Right cardiac atrium (tissue), 5 donors: ENCODE results near the gene WDR26. TPM values are rescaled to one million over a fixed set of nuclear protein-coding genes. Genes with fewer than 3 reads are reported as not detected.
"Not testable (repeated sequence)": the region's sequence is repeated elsewhere in the genome, so short reads cannot be mapped to it uniquely, and the experiment has no call there.

Experiments
- ATAC-seq, 2 donors: fragments of 200-7000 bp; cut with Tn5 transposase; one replicate each; pipeline versions ENCODE4 v1.8.0 to v1.9.1; 2020; ENCODE audit warnings: moderate library complexity in 2 of 2, mild to moderate bottlenecking in 1 of 2
- DNase-seq, 3 donors: peaks; one replicate each; pipeline ENCODE4 v3.0.0-alpha.2; 2020
- H3K27ac ChIP-seq: one replicate; pipeline ENCODE4 v1.5.1; 2013; ENCODE audit warnings: mild to moderate bottlenecking, low read length, control low read depth, moderate library complexity
- H3K27me3 ChIP-seq: one replicate; pipeline ENCODE4 v1.6.1; 2013; ENCODE audit not compliant: control insufficient read depth, insufficient read depth
- H3K4me1 ChIP-seq: one replicate; pipeline ENCODE4 v1.6.1; 2013; ENCODE audit warnings: low read length; ENCODE audit not compliant: control insufficient read depth, insufficient read depth
- H3K4me3 ChIP-seq: one replicate; pipeline ENCODE4 v1.5.1; 2013; ENCODE audit warnings: low read length, control low read depth
- H3K9me3 ChIP-seq: one replicate; pipeline ENCODE4 v1.6.1; 2013; ENCODE audit warnings: low read length; ENCODE audit not compliant: control insufficient read depth
- WGBS: extraction: QIAGEN DNeasy Blood & Tissue Kit; methylation state at CpG from one replicate; pipeline ENCODE4 v1.1.7; 2013; 5-methylcytosine and 5-hydroxymethylcytosine counted together
- intact Hi-C, 4 donors: fragments of 100-400 bp; cut with DNase I; formaldehyde crosslinking; loops; one replicate each; pipeline versions ENCODE4 v1.11.0 to v1.14.0; 2022 to 2023
- long read RNA-seq, 4 donors: library from polyadenylated mRNA; unstranded; transcript quantifications; one replicate each; pipeline ENCODE4 v2.0.0, GENCODE V29; 2020 to 2021
- polyA plus RNA-seq: library from polyadenylated mRNA; stranded (reverse); fragments of 200-250 nt; gene quantifications from one replicate; pipeline ENCODE4 v1.2.3, GENCODE V29; 2013
- total RNA-seq, 4 donors: library from RNA; stranded (reverse); fragmentation: NEBNext Ultra II Directional; extraction: Animal tissue kit (Norgen Biotek cat#: 25700); gene quantifications; one replicate each; pipeline ENCODE4 v1.2.1, GENCODE V29; 2021
- donor health status: healthy with polysubstance abuse.
- donor health status: DM: no; HTN: yes; CAD: no.
- donor health status: DM: no; HTN: no; CAD: no.
- donor health status: DM: no; HTN: yes; CAD: no; lungs with severe emphysema.
- donor health status: DM: yes; HTN: yes; CAD: no.

WDR26 gene
- total RNA-seq, result 10 to 100 TPM; 53.1 to 67.0 (median 60.8) TPM
- polyA plus RNA-seq, result 29.7 TPM
- long read RNA-seq, donor 1, full-length matches to known transcripts, result 9 of 34 reads
- long read RNA-seq, donor 1, partial matches to known transcripts, result 2 of 34 reads
- long read RNA-seq, donor 1, other reads (novel, unspliced or antisense), result 23 of 34 reads
- long read RNA-seq, donor 2, full-length matches to known transcripts, result 6 of 22 reads
- long read RNA-seq, donor 2, partial matches to known transcripts, result 1 of 22 reads
- long read RNA-seq, donor 2, other reads (novel, unspliced or antisense), result 15 of 22 reads
- long read RNA-seq, donor 3, full-length matches to known transcripts, result 11 of 50 reads
- long read RNA-seq, donor 3, partial matches to known transcripts, result 7 of 50 reads
- long read RNA-seq, donor 3, other reads (novel, unspliced or antisense), result 32 of 50 reads
- long read RNA-seq, donor 4, full-length matches to known transcripts, result 6 of 15 reads
- long read RNA-seq, donor 4, partial matches to known transcripts, result 0 of 15 reads
- long read RNA-seq, donor 4, other reads (novel, unspliced or antisense), result 9 of 15 reads

GRCh38 chr1:224434691-224435317, at the start of gene WDR26:
WDR26 (minus strand) TSS chr1:224434797.
- intact Hi-C loops, result no loop called here
- H3K27me3 ChIP-seq, result no peaks in the 10 kb centered on the region
- ATAC-seq (peak; percentile 87 to 88), DNase-seq (peak; percentile 72 to 91 (median 87))
- no peaks in the 10 kb centered on the region for H3K4me1 ChIP-seq
- H3K27ac ChIP-seq, result peak within 1 kb of the TSS; percentile 86
- WGBS, result under 1% methylated on average over 46 of the region's 46 CpGs
- H3K4me3 ChIP-seq, result peak within 1 kb of the TSS; percentile 81
- H3K9me3 ChIP-seq, result no peaks in the 10 kb centered on the region

- H3K4me3 ChIP-seq, H3K4me1 ChIP-seq, intact Hi-C loops, DNase-seq, ATAC-seq, H3K27ac ChIP-seq, H3K27me3 ChIP-seq, H3K9me3 ChIP-seq: not testable (repeated sequence)
- WGBS, result 97% methylated on average over 7 of the region's 7 CpGs
These were observed 48.6 kb upstream of the WDR26 start for GRCh38 chr1:224483206-224483605.

- Histone ChIP-seq H3K4me3 (no peak overlapping the region), H3K27me3 (no peaks in the 10 kb centered on the region), H3K4me1 (no peaks in the 10 kb centered on the region), H3K9me3 (no peaks in the 10 kb centered on the region), H3K27ac (no peak overlapping the region)
- DNase-seq (no peak), ATAC-seq (no peak)
- WGBS, result 66% methylated on average over 4 of the region's 4 CpGs
- intact Hi-C loops, result no loop called here
These were observed 48.0 kb upstream of the WDR26 start for GRCh38 chr1:224482619-224483018.

GRCh38 chr1:224481601-224482000, 47.0 kb upstream of the WDR26 start:
- Histone ChIP-seq H3K27ac (no peak overlapping the region), H3K4me1 (no peaks in the 10 kb centered on the region), H3K4me3 (no peak overlapping the region), H3K27me3 (no peaks in the 10 kb centered on the region), H3K9me3 (no peaks in the 10 kb centered on the region)
- ATAC-seq (no peak), DNase-seq (no peak)
- WGBS, result 83% methylated on average over 2 of the region's 2 CpGs
- intact Hi-C loops, result no loop called here

- WGBS, result 95% methylated on average over 4 of the region's 4 CpGs
- H3K4me3 ChIP-seq, H3K27me3 ChIP-seq, ATAC-seq, H3K4me1 ChIP-seq, DNase-seq, intact Hi-C loops, H3K9me3 ChIP-seq, H3K27ac ChIP-seq: not testable (repeated sequence)
These were observed 46.4 kb upstream of the WDR26 start for GRCh38 chr1:224480888-224481459.

GRCh38 chr1:224480200-224480599, 45.6 kb upstream of the WDR26 start:
- H3K9me3 ChIP-seq, DNase-seq, H3K27ac ChIP-seq, intact Hi-C loops, H3K27me3 ChIP-seq, H3K4me1 ChIP-seq, ATAC-seq, H3K4me3 ChIP-seq: not testable (repeated sequence)
- 96% methylated on average over 3 of the region's 3 CpGs for WGBS

GRCh38 chr1:224472806-224473205, 38.2 kb upstream of the WDR26 start:
- no peak overlapping the region for H3K27ac ChIP-seq
- intact Hi-C loops, result no loop called here
- no peaks in the 10 kb centered on the region for H3K27me3 ChIP-seq
- no peak overlapping the region for H3K4me3 ChIP-seq
- no peaks in the 10 kb centered on the region for H3K9me3 ChIP-seq
- ATAC-seq, result no peak
- 71% methylated on average over 1 of the region's 1 CpG for WGBS
- DNase-seq, result no peak
- H3K4me1 ChIP-seq, result no peaks in the 10 kb centered on the region

GRCh38 chr1:224466154-224466553, 31.6 kb upstream of the WDR26 start:
- Histone ChIP-seq H3K27me3 (no peaks in the 10 kb centered on the region), H3K4me3 (no peak overlapping the region), H3K27ac (no peak overlapping the region), H3K4me1 (no peaks in the 10 kb centered on the region), H3K9me3 (no peaks in the 10 kb centered on the region)
- intact Hi-C loops, result no loop called here
- 73% methylated on average over 2 of the region's 2 CpGs for WGBS
- no peak for ATAC-seq
- no peak for DNase-seq

- H3K4me3 ChIP-seq, result no peak overlapping the region
- no peak for DNase-seq
- H3K4me1 ChIP-seq, result peaks cover 6% of the 10 kb centered on the region
- no peaks in the 10 kb centered on the region for H3K9me3 ChIP-seq
- no peak for ATAC-seq
- WGBS, result 90% methylated on average over 5 of the region's 5 CpGs
- no peaks in the 10 kb centered on the region for H3K27me3 ChIP-seq
- intact Hi-C loops, result loop anchor here in 2 of 4 donors (2.0 to 10.0 kb wide), 2 partner anchors 343 to 345 kb away; partner anchors contain the start of gene FBXO28 (in 1 of the 2)
- no peak overlapping the region for H3K27ac ChIP-seq
These were observed 25.4 kb upstream of the WDR26 start for GRCh38 chr1:224459966-224460365.

- no peak for ATAC-seq
- peaks cover 6% of the 10 kb centered on the region for H3K4me1 ChIP-seq
- H3K27me3 ChIP-seq, result no peaks in the 10 kb centered on the region
- DNase-seq, result no peak
- H3K27ac ChIP-seq, result no peak overlapping the region
- intact Hi-C loops, result loop anchor here in 2 of 4 donors (2.0 to 10.0 kb wide), 2 partner anchors 342 to 344 kb away; partner anchors contain the start of gene FBXO28 (in 1 of the 2)
- 15% methylated on average over 2 of the region's 2 CpGs for WGBS
- H3K4me3 ChIP-seq, result no peak overlapping the region
- H3K9me3 ChIP-seq, result no peaks in the 10 kb centered on the region
These were observed 24.4 kb upstream of the WDR26 start for GRCh38 chr1:224458996-224459395.

GRCh38 chr1:224458296-224458695, 23.7 kb upstream of the WDR26 start:
- no peak for DNase-seq
- peak in 1 of 2 donors; percentile 4 for ATAC-seq
- WGBS, result 95% methylated on average over 4 of the region's 4 CpGs
- Histone ChIP-seq H3K4me3 (no peak overlapping the region), H3K27me3 (no peaks in the 10 kb centered on the region), H3K9me3 (no peaks in the 10 kb centered on the region), H3K27ac (no peak overlapping the region), H3K4me1 (peaks cover 6% of the 10 kb centered on the region)
- intact Hi-C loops, result loop anchor here in 2 of 4 donors (2.0 to 10.0 kb wide), 2 partner anchors 341 to 343 kb away; partner anchors contain the start of gene FBXO28 (in 1 of the 2)
